CD14-positive monocyte (primary cell): ENCODE data around the gene ZFYVE28. TPM values are rescaled to one million over a fixed set of nuclear protein-coding genes. Genes with fewer than 3 reads are reported as not detected.

Experiments
- DNase-seq, 3 donors: peaks; one replicate each; pipeline ENCODE4 v3.0.0-alpha.2; 2011 to 2022
- H2AFZ ChIP-seq: 2 replicates; pipeline ENCODE4 v1.6.0; 2012; ENCODE audit warnings: mild to moderate bottlenecking, low read depth, low read length, inconsistent platforms; ENCODE audit not compliant: insufficient read depth, poor library complexity, severe bottlenecking
- H3K27ac ChIP-seq, 2 donors: 1 replicate in 1 of 2; 2 replicates in 1 of 2; pipeline ENCODE4 v1.5.1; 2012 to 2013; ENCODE audit warnings: low read length in 2 of 2, control low read depth in 1 of 2, inconsistent platforms in 1 of 2, low read depth in 1 of 2, mild to moderate bottlenecking in 1 of 2
- H3K27me3 ChIP-seq, 2 donors: one replicate each; pipeline versions ENCODE4 v1.6.0 to v1.6.1; 2011 to 2013; ENCODE audit warnings: low read length in 2 of 2; ENCODE audit not compliant: control insufficient read depth in 2 of 2, insufficient read depth in 2 of 2
- H3K36me3 ChIP-seq, 2 donors: replicated peaks in 1 of 2; 1 replicate in 1 of 2; 2 replicates in 1 of 2; pipeline versions ENCODE4 v1.5.1 to v1.6.1; 2012 to 2013; ENCODE audit warnings: low read length in 2 of 2, control low read depth in 1 of 2, inconsistent platforms in 1 of 2, mild to moderate bottlenecking in 1 of 2; ENCODE audit not compliant: insufficient read depth in 2 of 2, control insufficient read depth in 1 of 2
- H3K4me1 ChIP-seq, 2 donors: 1 replicate in 1 of 2; 2 replicates in 1 of 2; pipeline versions ENCODE4 v1.5.1 to v1.6.1; 2012 to 2013; ENCODE audit warnings: low read length in 2 of 2, control low read depth in 1 of 2, inconsistent platforms in 1 of 2, mild to moderate bottlenecking in 1 of 2, moderate library complexity in 1 of 2; ENCODE audit not compliant: insufficient read depth in 2 of 2, control insufficient read depth in 1 of 2
- H3K4me2 ChIP-seq: replicated peaks from 2 replicates; pipeline ENCODE3; 2012; ENCODE audit warnings: low read length, moderate library complexity, mild to moderate bottlenecking; ENCODE audit not compliant: poor library complexity, severe bottlenecking; ENCODE audit errors: extremely low read depth
- H3K4me3 ChIP-seq, 3 experiments: fragments of 200-600 bp in 1 of 3; sonication (generic) in 1 of 3; replicated peaks in 1 of 3; 1 replicate in 2 of 3; 2 replicates in 1 of 3; pipeline ENCODE4 v1.5.1; 2011 to 2013; ENCODE audit warnings: low read length in 3 of 3, mild to moderate bottlenecking in 3 of 3, control low read depth in 2 of 3, low read depth in 2 of 3, inconsistent platforms in 1 of 3, moderate library complexity in 1 of 3
- H3K79me2 ChIP-seq: 2 replicates; pipeline ENCODE4 v1.6.0; 2012; ENCODE audit warnings: mild to moderate bottlenecking, control low read depth, inconsistent platforms, low read length, moderate library complexity; ENCODE audit not compliant: insufficient read depth
- H3K9ac ChIP-seq: 2 replicates; pipeline ENCODE4 v1.6.0; 2017; ENCODE audit warnings: low read length, mild to moderate bottlenecking; ENCODE audit not compliant: insufficient read depth, poor library complexity, severe bottlenecking
- H3K9me3 ChIP-seq, 2 donors: replicated peaks in 1 of 2; 1 replicate in 1 of 2; 2 replicates in 1 of 2; pipeline versions ENCODE4 v1.5.1 to v1.6.1; 2012 to 2013; ENCODE audit warnings: low read length in 2 of 2, control low read depth in 1 of 2; ENCODE audit not compliant: control insufficient read depth in 1 of 2, insufficient read depth in 1 of 2
- H4K20me1 ChIP-seq: 2 replicates; pipeline ENCODE4 v1.6.0; 2012; ENCODE audit warnings: mild to moderate bottlenecking, low read length, control low read depth, moderate library complexity; ENCODE audit not compliant: insufficient read depth
- H3K27ac Mint-ChIP-seq, 7 donors: one replicate each; pipeline ENCODE4 v1.8.0; 2020; ENCODE audit warnings: mild to moderate bottlenecking in 7 of 7, mixed read lengths in 7 of 7, moderate library complexity in 6 of 7, inconsistent platforms in 2 of 7
- H3K27me3 Mint-ChIP-seq, 3 donors: one replicate each; pipeline ENCODE4 v1.8.0; 2021 to 2022; ENCODE audit warnings: low read depth in 3 of 3, mild to moderate bottlenecking in 3 of 3, mixed read lengths in 3 of 3, moderate library complexity in 3 of 3, inconsistent platforms in 1 of 3
- H3K36me3 Mint-ChIP-seq, 2 donors: one replicate each; pipeline ENCODE4 v1.8.0; 2020; ENCODE audit warnings: mixed read lengths in 2 of 2, inconsistent platforms in 1 of 2, mild to moderate bottlenecking in 1 of 2
- H3K4me1 Mint-ChIP-seq: one replicate; pipeline ENCODE4 v1.8.0; 2020; ENCODE audit warnings: mild to moderate bottlenecking, mixed read lengths
- H3K4me3 Mint-ChIP-seq, 2 donors: one replicate each; pipeline ENCODE4 v1.8.0; 2020; ENCODE audit warnings: mild to moderate bottlenecking in 2 of 2, mixed read lengths in 2 of 2, moderate library complexity in 1 of 2
- H3K9me3 Mint-ChIP-seq, 7 donors: one replicate each; pipeline ENCODE4 v1.8.0; 2020 to 2022; ENCODE audit warnings: mixed read lengths in 7 of 7, mild to moderate bottlenecking in 6 of 7, moderate library complexity in 6 of 7, inconsistent platforms in 2 of 7
- CTCF ChIP-seq: fragments of 200-600 bp; IDR thresholded peaks from one replicate; pipeline ENCODE4 v1.8.0; 2022; ENCODE audit warnings: antibody characterized with exemption, mild to moderate bottlenecking
- WGBS: methylation state at CpG from one replicate; pipeline ENCODE4 v1.1.5; 2013; ENCODE audit warnings: missing lambda C conversion rate; ENCODE audit not compliant: insufficient coverage; 5-methylcytosine and 5-hydroxymethylcytosine counted together
- intact Hi-C, 2 donors: fragments of 100-400 bp; cut with micrococcal nuclease; formaldehyde crosslinking; loops; one replicate each; pipeline versions ENCODE4 v1.15.0 to v1.15.1; 2023
- polyA plus RNA-seq, 3 donors: library from polyadenylated mRNA; depleted of rRNA in 1 of 3; unstranded in 2 of 3; stranded (reverse) in 1 of 3; fragments of 300-500 nt in 2 of 3; fragments of >200 nt in 1 of 3; fragmentation: Illumina TruSeq in 2 of 3; gene quantifications; 1 replicate in 2 of 3; 2 replicates in 1 of 3; pipeline ENCODE4 v1.2.3, GENCODE V29; 2012 to 2021

Gene ZFYVE28
- polyA plus RNA-seq, 3 donors, result 1.0 to 4.4 (median 1.1) TPM

GRCh38 chr4:2425386-2426068 is 7.1 kb upstream of the ZFYVE28 start:
- Histone ChIP-seq H3K27me3 (peaks cover 0 to 4% of the 10 kb centered on the region in 2 donors), H4K20me1 (no peaks in the 10 kb centered on the region), H3K36me3 (no peaks in the 10 kb centered on the region), H3K27ac (no peak overlapping the region), H3K4me2 (no peak overlapping the region), H3K79me2 (no peaks in the 10 kb centered on the region), H3K4me3 (no peak overlapping the region), H3K4me1 (no peaks in the 10 kb centered on the region), H2AFZ (no peak overlapping the region), H3K9ac (no peak overlapping the region), H3K9me3 (peaks cover 0 to 11% of the 10 kb centered on the region in 2 donors)
- H3K4me3 Mint-ChIP-seq, result no peak overlapping the region
- 93% methylated on average over 12 of the region's 13 CpGs for WGBS
- no peak overlapping the region for H3K27ac Mint-ChIP-seq
- intact Hi-C loops, result no loop called here
- DNase-seq, result no peak
- peaks cover 4% of the 10 kb centered on the region for H3K4me1 Mint-ChIP-seq
- H3K9me3 Mint-ChIP-seq, result peaks cover 2 to 13% (median 4%) of the 10 kb centered on the region in 7 donors
- H3K36me3 Mint-ChIP-seq, result no peaks in the 10 kb centered on the region
- no peak for TF ChIP-seq CTCF
- peaks cover 10 to 16% (median 11%) of the 10 kb centered on the region in 3 donors for H3K27me3 Mint-ChIP-seq

DNA sequence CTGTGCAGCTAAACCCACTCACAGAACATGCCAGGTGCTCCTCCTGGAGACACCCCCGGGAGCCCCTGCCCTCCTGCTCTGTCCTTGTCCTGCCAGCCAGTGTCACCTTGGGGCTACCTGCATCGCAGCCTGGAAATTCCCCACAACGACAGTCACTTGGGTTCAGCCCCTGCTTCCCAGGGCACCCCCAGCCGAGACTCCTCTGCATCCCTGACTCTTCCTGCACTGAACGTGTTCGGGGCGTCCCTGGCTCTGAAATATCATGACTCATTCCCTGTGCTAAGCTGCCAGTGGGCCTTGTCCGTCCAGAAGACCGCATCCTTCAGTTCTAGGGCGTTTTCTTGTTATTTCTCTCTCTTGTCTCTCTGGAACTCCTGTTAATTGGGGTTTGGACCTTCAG is 6.1 kb upstream of the ZFYVE28 start:
- 92% methylated on average over 6 of the region's 10 CpGs for WGBS
- TF ChIP-seq CTCF, result no peak
- Histone ChIP-seq H3K4me3 (no peak overlapping the region), H3K9ac (no peak overlapping the region), H3K79me2 (no peaks in the 10 kb centered on the region), H3K27me3 (peaks cover 0 to 7% of the 10 kb centered on the region in 2 donors), H3K27ac (no peak overlapping the region), H3K9me3 (peaks cover 0 to 3% of the 10 kb centered on the region in 2 donors), H2AFZ (no peak overlapping the region), H4K20me1 (no peaks in the 10 kb centered on the region), H3K4me2 (no peak overlapping the region), H3K36me3 (no peaks in the 10 kb centered on the region), H3K4me1 (peaks cover 8 to 9% of the 10 kb centered on the region in 2 donors)
- no peak for DNase-seq
- no peaks in the 10 kb centered on the region for H3K36me3 Mint-ChIP-seq
- H3K27ac Mint-ChIP-seq, result no peak overlapping the region
- H3K27me3 Mint-ChIP-seq, result peaks cover 18 to 20% (median 19%) of the 10 kb centered on the region in 3 donors
- H3K4me3 Mint-ChIP-seq, result no peak overlapping the region
- H3K9me3 Mint-ChIP-seq, result peaks cover 0 to 9% (median 2%) of the 10 kb centered on the region in 7 donors
- H3K4me1 Mint-ChIP-seq, result peaks cover 13% of the 10 kb centered on the region
- intact Hi-C loops, result loop anchor here (5.0 kb wide), 2 partner anchors 38 to 182 kb away; partner anchors contain the start of genes HAUS3 (in 1 of the 2) and POLN (in 1 of the 2)
